ENCODE data around the gene ARL6.

Gene ARL6

DNA sequence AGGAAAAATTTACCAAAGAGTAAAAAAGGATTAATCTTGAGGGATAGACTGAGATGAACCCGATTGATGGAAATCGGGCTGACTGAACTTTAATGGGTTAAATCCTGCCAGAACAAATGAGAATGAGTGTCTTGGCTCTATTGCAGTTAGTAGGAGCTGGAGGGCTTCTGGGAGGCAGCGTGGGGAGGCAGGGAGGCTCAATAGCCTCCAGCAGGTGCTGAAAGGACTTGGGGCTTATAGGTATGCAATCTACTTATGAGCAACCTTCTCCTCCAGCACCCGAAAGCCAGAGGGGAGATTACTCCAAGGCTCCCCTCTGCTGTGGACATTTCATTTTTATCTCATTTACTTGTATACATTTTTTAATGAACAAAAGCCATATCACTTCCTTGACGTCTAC lies 56.2 kb downstream of the ARL6 start:
- Histone ChIP-seq H3K36me3 (ENCODE audit: control insufficient read depth in 2 of 2, insufficient read depth in 2 of 2, low read length in 2 of 2) (no peaks in the 10 kb centered on the region), H3K9me3 (ENCODE audit: control insufficient read depth in 2 of 2, low read length in 2 of 2) (no peaks in the 10 kb centered on the region), H3K27ac (ENCODE audit: low read depth in 2 of 2, low read length in 2 of 2) (peak overlapping the region; percentile 79 to 87), H3K9ac (ENCODE audit: low read depth in 1 of 2, low read length in 2 of 2) (peak overlapping the region; percentile 79 to 83), H3K27me3 (ENCODE audit: control insufficient read depth in 2 of 2, insufficient read depth in 2 of 2, low read length in 2 of 2) (no peaks in the 10 kb centered on the region), H3K4me3 (ENCODE audit: low read length in 2 of 2) (peak overlapping the region; percentile 84 to 90), H3K4me1 (ENCODE audit: control insufficient read depth in 2 of 2, insufficient read depth in 2 of 2, low read length in 2 of 2) (peaks cover 3 to 4% of the 10 kb centered on the region in 2 donors)

DNA sequence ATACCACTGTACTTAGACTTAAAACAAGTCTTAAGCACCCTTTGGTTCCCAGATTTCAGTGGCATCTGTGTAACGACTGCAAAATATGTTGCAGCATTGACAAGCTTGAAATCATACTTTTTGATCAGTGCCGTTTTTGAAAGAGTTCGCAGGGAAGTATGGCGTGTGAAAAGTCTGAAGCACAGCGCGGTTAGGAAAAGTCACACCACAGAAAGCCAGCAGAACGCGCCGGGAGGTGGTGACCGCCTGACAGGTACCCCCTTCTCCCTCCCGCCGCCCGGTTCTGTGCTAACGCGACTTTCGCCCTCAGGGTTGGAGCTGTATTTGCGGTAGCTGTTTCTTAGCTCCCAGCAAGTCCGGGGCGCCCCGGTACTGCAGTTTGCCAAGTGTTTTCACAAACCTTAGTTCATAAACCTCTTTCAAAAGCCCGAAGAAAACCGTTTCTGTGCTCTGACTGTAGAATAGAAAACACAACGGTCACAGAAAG lies 56.8 kb downstream of the ARL6 start:
- Histone ChIP-seq H3K27me3 (ENCODE audit: control insufficient read depth in 2 of 2, insufficient read depth in 2 of 2, low read length in 2 of 2) (no peaks in the 10 kb centered on the region), H3K27ac (ENCODE audit: low read depth in 2 of 2, low read length in 2 of 2) (peak overlapping the region; percentile 79 to 87), H3K9ac (ENCODE audit: low read depth in 1 of 2, low read length in 2 of 2) (peak overlapping the region; percentile 79 to 83), H3K36me3 (ENCODE audit: control insufficient read depth in 2 of 2, insufficient read depth in 2 of 2, low read length in 2 of 2) (no peaks in the 10 kb centered on the region), H3K4me3 (ENCODE audit: low read length in 2 of 2) (peak overlapping the region; percentile 84 to 90), H3K9me3 (ENCODE audit: control insufficient read depth in 2 of 2, low read length in 2 of 2) (no peaks in the 10 kb centered on the region), H3K4me1 (ENCODE audit: control insufficient read depth in 2 of 2, insufficient read depth in 2 of 2, low read length in 2 of 2) (peaks cover 3 to 4% of the 10 kb centered on the region in 2 donors)

DNA sequence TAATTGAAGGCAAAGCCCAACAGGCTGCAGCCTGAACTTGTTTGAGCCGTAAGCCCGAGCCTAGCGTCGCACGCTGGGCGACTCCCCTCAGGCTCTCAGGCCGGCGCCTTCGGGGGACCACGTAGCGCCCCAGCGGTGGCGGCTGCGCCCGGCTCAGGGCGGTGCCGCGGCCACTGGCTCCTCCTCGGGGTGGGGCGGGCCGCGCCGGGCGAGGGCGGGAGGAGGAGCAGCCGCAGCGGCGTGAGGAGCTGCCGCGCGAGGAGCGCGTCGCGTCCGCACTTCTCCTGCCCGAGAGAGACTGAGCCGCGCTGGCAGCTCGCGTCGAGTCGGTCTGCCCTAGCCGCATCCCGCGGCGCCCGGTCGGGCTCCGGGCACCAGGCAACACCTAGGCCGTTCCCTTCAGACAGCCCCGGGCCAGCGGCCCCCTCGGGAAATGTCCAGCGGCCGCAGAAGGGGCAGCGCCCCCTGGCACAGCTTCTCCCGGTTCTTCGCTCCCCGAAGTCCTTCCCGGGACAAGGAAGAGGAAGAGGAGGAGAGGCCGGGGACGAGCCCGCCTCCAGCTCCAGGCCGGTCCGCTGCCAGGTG lies 57.3 kb downstream of the ARL6 start, which contains the start of gene CRYBG3:
Gene CRYBG3 (plus strand): TSS at position 238 of the 585 bp plus-strand sequence. CDS start 196 bp downstream, at position 434.
- Histone ChIP-seq H3K9ac (ENCODE audit: low read depth in 1 of 2, low read length in 2 of 2) (peak within 1 kb of the TSS; percentile 79 to 83), H3K4me3 (ENCODE audit: low read length in 2 of 2) (peak within 1 kb of the TSS; percentile 84 to 90), H3K9me3 (ENCODE audit: control insufficient read depth in 2 of 2, low read length in 2 of 2) (no peaks in the 10 kb centered on the region), H3K27me3 (ENCODE audit: control insufficient read depth in 2 of 2, insufficient read depth in 2 of 2, low read length in 2 of 2) (no peaks in the 10 kb centered on the region), H3K4me1 (ENCODE audit: control insufficient read depth in 2 of 2, insufficient read depth in 2 of 2, low read length in 2 of 2) (peaks cover 3 to 4% of the 10 kb centered on the region in 2 donors), H3K36me3 (ENCODE audit: control insufficient read depth in 2 of 2, insufficient read depth in 2 of 2, low read length in 2 of 2) (no peaks in the 10 kb centered on the region), H3K27ac (ENCODE audit: low read depth in 2 of 2, low read length in 2 of 2) (peak within 1 kb of the TSS; percentile 79 to 87)

DNA sequence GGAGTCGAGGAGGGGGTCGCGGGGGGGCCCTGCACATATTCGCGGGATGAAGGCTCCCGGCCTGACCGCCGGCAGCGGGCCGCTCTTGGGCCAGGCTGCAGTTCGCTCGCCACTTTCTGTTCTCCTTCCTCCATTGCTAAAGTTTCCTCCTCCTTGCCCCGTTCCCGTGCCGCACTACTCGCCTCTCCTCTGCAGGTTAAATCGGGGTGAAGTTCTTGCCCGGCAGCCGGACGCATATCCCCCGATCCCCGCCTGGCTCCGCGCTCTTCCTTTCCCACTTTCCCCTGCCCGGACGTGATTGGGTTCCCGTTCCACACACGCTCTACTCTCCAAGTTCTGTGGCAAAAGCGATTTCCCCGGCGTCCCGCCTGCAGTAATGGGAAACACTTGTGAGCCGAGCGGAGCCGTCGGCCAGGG lies 57.8 kb downstream of the ARL6 start:
- H3K27ac ChIP-seq (ENCODE audit: low read depth in 2 of 2, low read length in 2 of 2): peak overlapping the region; percentile 79 to 87
- H3K4me1 ChIP-seq (ENCODE audit: control insufficient read depth in 2 of 2, insufficient read depth in 2 of 2, low read length in 2 of 2): peaks cover 3 to 4% of the 10 kb centered on the region in 2 donors

DNA sequence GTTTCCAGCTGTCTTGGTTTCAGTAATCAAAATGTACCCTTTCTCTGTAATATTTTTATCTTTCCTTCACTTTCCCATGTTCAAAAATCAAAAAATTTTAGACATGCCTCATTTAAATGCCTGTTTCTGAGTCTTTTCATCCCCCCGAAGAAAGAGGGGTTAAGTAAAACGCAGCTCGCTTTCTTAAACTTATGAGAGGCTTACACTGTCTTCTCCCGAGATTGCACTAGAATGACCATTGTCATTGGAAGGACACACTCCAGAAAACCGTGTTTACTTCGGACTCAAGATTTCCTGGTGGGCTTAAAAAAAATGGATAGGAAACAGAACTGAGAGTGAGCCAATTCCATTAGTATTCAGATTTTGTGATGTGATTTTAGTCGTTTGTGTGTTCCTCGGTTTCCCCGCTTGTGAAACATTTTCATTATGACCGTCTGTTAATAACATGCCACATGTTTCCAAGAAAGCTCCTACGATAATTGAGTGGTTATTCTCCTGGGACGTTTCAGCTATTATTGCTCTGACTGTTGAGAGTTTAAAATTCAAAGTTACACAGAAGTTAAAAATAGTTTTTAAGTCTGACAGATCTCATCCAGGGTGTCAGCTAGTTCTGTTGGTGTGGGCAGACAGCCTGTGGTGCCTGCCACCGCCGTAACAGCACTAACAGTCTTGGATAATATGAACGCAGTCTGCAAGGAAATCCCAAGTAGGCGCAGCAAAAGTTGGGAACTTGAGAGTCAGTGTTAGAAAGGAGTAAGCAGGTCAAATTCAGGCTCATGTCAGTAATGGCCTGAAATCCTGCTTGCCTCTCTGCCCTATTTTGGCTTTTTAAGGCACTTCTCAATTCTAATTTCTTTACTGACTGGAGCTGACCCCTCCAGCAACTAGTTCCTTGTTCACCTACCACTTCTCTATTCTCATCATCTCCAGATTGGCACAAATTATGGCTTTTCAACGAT lies 58.8 kb downstream of the ARL6 start:
- Histone ChIP-seq H3K27me3 (ENCODE audit: control insufficient read depth in 2 of 2, insufficient read depth in 2 of 2, low read length in 2 of 2) (no peaks in the 10 kb centered on the region), H3K9me3 (ENCODE audit: control insufficient read depth in 2 of 2, low read length in 2 of 2) (no peaks in the 10 kb centered on the region), H3K36me3 (ENCODE audit: control insufficient read depth in 2 of 2, insufficient read depth in 2 of 2, low read length in 2 of 2) (no peaks in the 10 kb centered on the region), H3K9ac (ENCODE audit: low read depth in 1 of 2, low read length in 2 of 2) (peak overlapping the region; percentile 52 to 83), H3K4me1 (ENCODE audit: control insufficient read depth in 2 of 2, insufficient read depth in 2 of 2, low read length in 2 of 2) (peaks cover 3 to 4% of the 10 kb centered on the region in 2 donors), H3K4me3 (ENCODE audit: low read length in 2 of 2) (peak overlapping the region; percentile 84 to 90), H3K27ac (ENCODE audit: low read depth in 2 of 2, low read length in 2 of 2) (no peak overlapping the region)

More for the DNA sequence above, 57.8 kb downstream of the ARL6 start:
- peak overlapping the region; percentile 52 to 83 for H3K9ac ChIP-seq (ENCODE audit: low read depth in 1 of 2, low read length in 2 of 2)
- no peaks in the 10 kb centered on the region for H3K36me3 ChIP-seq (ENCODE audit: control insufficient read depth in 2 of 2, insufficient read depth in 2 of 2, low read length in 2 of 2)
- H3K9me3 ChIP-seq (ENCODE audit: control insufficient read depth in 2 of 2, low read length in 2 of 2): no peaks in the 10 kb centered on the region
- peak overlapping the region; percentile 84 to 90 for H3K4me3 ChIP-seq (ENCODE audit: low read length in 2 of 2)
- H3K27me3 ChIP-seq (ENCODE audit: control insufficient read depth in 2 of 2, insufficient read depth in 2 of 2, low read length in 2 of 2): no peaks in the 10 kb centered on the region

DNA sequence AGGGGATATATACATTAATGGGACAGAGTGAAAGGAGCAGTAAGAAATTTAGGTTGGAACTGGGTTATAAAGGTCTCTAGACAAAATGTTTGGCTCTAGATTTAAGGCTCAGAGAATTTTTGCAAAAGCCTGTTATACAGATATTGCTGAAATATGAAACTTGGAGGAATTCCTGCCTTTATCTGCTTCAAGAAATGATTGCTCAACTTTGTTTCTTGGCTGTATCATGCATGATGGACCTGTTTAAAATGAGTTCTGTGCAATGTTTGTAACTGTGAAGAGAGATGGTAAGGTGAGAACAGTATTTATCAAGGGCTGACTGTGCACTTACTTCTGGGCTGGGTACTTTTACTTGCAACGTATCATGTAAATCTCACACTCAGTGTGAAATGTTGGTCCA lies 60.5 kb downstream of the ARL6 start:
- Histone ChIP-seq H3K36me3 (ENCODE audit: control insufficient read depth in 2 of 2, insufficient read depth in 2 of 2, low read length in 2 of 2) (no peaks in the 10 kb centered on the region), H3K27me3 (ENCODE audit: control insufficient read depth in 2 of 2, insufficient read depth in 2 of 2, low read length in 2 of 2) (no peaks in the 10 kb centered on the region), H3K27ac (ENCODE audit: low read depth in 2 of 2, low read length in 2 of 2) (no peak overlapping the region), H3K4me1 (ENCODE audit: control insufficient read depth in 2 of 2, insufficient read depth in 2 of 2, low read length in 2 of 2) (peaks cover 3 to 4% of the 10 kb centered on the region in 2 donors), H3K4me3 (ENCODE audit: low read length in 2 of 2) (peak overlapping the region in 1 of 2 donors; percentile 9), H3K9me3 (ENCODE audit: control insufficient read depth in 2 of 2, low read length in 2 of 2) (no peaks in the 10 kb centered on the region), H3K9ac (ENCODE audit: low read depth in 1 of 2, low read length in 2 of 2) (no peak overlapping the region)

DNA sequence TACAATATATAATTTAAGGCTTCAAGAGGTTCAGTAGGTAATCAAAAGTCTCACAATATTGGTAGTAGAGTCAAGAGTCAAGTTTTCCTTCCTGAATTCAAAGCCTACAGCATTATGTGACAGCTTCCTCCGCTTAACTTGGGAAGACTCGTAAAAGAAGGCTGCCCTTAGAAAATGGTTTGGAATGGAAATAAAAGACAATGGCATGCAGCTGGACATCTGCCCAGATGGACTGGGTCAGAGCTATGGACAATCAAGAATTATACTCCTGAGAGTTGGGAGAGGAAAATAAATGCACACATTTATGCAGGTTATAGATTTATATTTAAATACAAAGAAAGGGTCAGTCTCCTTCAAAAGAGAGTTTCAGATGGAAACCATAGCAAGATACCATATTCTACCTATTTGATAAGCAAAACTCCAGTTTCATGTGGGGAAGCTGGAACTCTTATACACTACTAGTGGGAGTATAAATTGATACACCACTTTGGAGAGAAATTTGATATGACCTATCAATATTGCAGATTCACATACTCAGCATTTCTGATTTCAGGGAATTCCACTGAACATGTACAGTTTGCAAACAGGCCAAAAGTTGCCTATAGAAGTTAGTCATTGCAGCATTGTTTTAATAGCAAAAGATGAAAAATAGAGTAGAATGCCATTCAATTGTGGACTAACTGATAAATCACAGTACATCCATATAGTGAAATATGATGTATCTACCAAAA lies 63.3 kb downstream of the ARL6 start:
- H3K27ac ChIP-seq (ENCODE audit: low read depth in 2 of 2, low read length in 2 of 2): no peak overlapping the region
- no peak overlapping the region for H3K9ac ChIP-seq (ENCODE audit: low read depth in 1 of 2, low read length in 2 of 2)
- peaks cover 0 to 3% of the 10 kb centered on the region in 2 donors for H3K4me1 ChIP-seq (ENCODE audit: control insufficient read depth in 2 of 2, insufficient read depth in 2 of 2, low read length in 2 of 2)
- H3K36me3 ChIP-seq (ENCODE audit: control insufficient read depth in 2 of 2, insufficient read depth in 2 of 2, low read length in 2 of 2): no peaks in the 10 kb centered on the region
- H3K4me3 ChIP-seq (ENCODE audit: low read length in 2 of 2): no peak overlapping the region
- no peaks in the 10 kb centered on the region for H3K9me3 ChIP-seq (ENCODE audit: control insufficient read depth in 2 of 2, low read length in 2 of 2)
- no peaks in the 10 kb centered on the region for H3K27me3 ChIP-seq (ENCODE audit: control insufficient read depth in 2 of 2, insufficient read depth in 2 of 2, low read length in 2 of 2)

DNA sequence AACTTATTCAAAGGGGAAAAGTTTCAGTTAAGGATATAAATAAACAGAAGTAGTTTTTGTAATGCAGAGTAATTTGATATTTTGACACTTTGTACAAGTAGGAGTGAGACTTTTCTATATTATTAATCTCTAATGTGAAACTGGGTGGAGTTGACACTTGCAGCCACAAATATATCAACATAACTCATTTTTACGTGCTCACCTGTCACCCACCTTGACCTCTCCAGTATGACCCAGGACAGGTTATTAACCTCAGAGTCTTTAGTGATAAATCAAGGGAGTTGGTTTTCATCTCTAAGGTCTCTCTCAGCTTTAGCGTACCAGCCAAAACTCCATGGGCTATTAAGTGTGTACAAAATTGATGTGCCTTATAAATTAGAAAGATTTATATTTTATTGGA lies 64.6 kb downstream of the ARL6 start:
- Histone ChIP-seq H3K36me3 (ENCODE audit: control insufficient read depth in 2 of 2, insufficient read depth in 2 of 2, low read length in 2 of 2) (no peaks in the 10 kb centered on the region), H3K9me3 (ENCODE audit: control insufficient read depth in 2 of 2, low read length in 2 of 2) (no peaks in the 10 kb centered on the region), H3K27ac (ENCODE audit: low read depth in 2 of 2, low read length in 2 of 2) (no peak overlapping the region), H3K27me3 (ENCODE audit: control insufficient read depth in 2 of 2, insufficient read depth in 2 of 2, low read length in 2 of 2) (no peaks in the 10 kb centered on the region), H3K9ac (ENCODE audit: low read depth in 1 of 2, low read length in 2 of 2) (no peak overlapping the region), H3K4me1 (ENCODE audit: control insufficient read depth in 2 of 2, insufficient read depth in 2 of 2, low read length in 2 of 2) (no peaks in the 10 kb centered on the region), H3K4me3 (ENCODE audit: low read length in 2 of 2) (no peak overlapping the region)

DNA sequence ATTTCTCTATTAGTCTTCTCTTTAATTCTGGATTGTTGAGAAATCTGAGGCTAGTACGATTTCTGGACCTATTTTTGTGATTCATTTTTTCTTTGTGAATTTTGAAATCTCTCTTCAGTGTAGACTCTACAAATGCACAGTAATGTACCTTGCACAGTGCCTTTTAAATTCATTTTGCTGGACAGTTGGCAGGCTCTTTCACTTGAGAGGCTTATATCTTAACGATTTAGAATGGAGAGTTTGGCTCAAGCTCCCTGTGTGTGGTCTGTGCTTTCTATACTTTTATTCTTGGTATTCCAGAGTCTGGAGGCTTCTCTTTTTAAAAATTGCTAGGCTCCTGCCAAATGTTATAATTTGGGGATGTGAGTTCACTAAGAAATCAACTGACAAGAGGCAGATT lies 66.1 kb downstream of the ARL6 start:
- Histone ChIP-seq H3K4me1 (ENCODE audit: control insufficient read depth in 2 of 2, insufficient read depth in 2 of 2, low read length in 2 of 2) (no peaks in the 10 kb centered on the region), H3K27me3 (ENCODE audit: control insufficient read depth in 2 of 2, insufficient read depth in 2 of 2, low read length in 2 of 2) (no peaks in the 10 kb centered on the region), H3K4me3 (ENCODE audit: low read length in 2 of 2) (no peak overlapping the region), H3K9me3 (ENCODE audit: control insufficient read depth in 2 of 2, low read length in 2 of 2) (no peaks in the 10 kb centered on the region), H3K36me3 (ENCODE audit: control insufficient read depth in 2 of 2, insufficient read depth in 2 of 2, low read length in 2 of 2) (no peaks in the 10 kb centered on the region), H3K27ac (ENCODE audit: low read depth in 2 of 2, low read length in 2 of 2) (no peak overlapping the region), H3K9ac (ENCODE audit: low read depth in 1 of 2, low read length in 2 of 2) (no peak overlapping the region)

All from mucosa of rectum (tissue), 2 donors.